Tibial artery (tissue), 4 donors: ENCODE results near the gene ARPC4.
"Not testable (repeated sequence)": the region's sequence is repeated elsewhere in the genome, so short reads cannot be mapped to it uniquely, and the experiment has no call there.

ENCODE experiments used
- DNase-seq, 2 donors: peaks; one replicate each; pipeline ENCODE4 v3.0.0-alpha.2; 2019
- H3K27ac ChIP-seq, 2 donors: fragments of 200-600 bp; sonication (generic) in 1 of 2; 1 replicate in 1 of 2; 2 replicates in 1 of 2; pipeline ENCODE4 v1.5.1; 2018 to 2019; ENCODE audit warnings: mild to moderate bottlenecking in 1 of 2
- H3K27me3 ChIP-seq, 2 donors: fragments of 200-600 bp; sonication (generic) in 1 of 2; one replicate each; pipeline versions ENCODE4 v1.5.1 to v1.6.0; 2016 to 2019
- H3K36me3 ChIP-seq, 3 donors: fragments of 200-600 bp; sonication (generic) in 2 of 3; one replicate each; pipeline ENCODE4 v1.5.1; 2016 to 2019; ENCODE audit warnings: mild to moderate bottlenecking in 2 of 3
- H3K4me1 ChIP-seq, 4 donors: fragments of 200-600 bp; sonication (generic) in 2 of 4; 1 replicate in 3 of 4; 2 replicates in 1 of 4; pipeline ENCODE4 v1.5.1; 2016 to 2019
- H3K4me3 ChIP-seq, 2 donors: fragments of 200-600 bp; sonication (generic) in 1 of 2; 1 replicate in 1 of 2; 2 replicates in 1 of 2; pipeline ENCODE4 v1.5.1; 2018 to 2019; ENCODE audit warnings: mild to moderate bottlenecking in 2 of 2
- H3K9me3 ChIP-seq, 3 donors: fragments of 200-600 bp; sonication (generic) in 1 of 3; one replicate each; pipeline ENCODE4 v1.5.1; 2016 to 2019
- intact Hi-C: fragments of 100-400 bp; cut with DNase I; formaldehyde crosslinking; loops from one replicate; pipeline ENCODE4 v1.15.0; 2023; ENCODE audit warnings: low total_unique reads
- TF ChIP-seq, protein P1 (sequence below), 2 experiments: fragments of 200-600 bp in 1 of 2; fragments of 450-650 bp in 1 of 2; IDR thresholded peaks; one replicate each; pipeline ENCODE4 v1.5.1; 2017 to 2019; ENCODE audit warnings: antibody characterized with exemption in 2 of 2, mild to moderate bottlenecking in 1 of 2, moderate library complexity in 1 of 2

Gene ARPC4

DNA sequence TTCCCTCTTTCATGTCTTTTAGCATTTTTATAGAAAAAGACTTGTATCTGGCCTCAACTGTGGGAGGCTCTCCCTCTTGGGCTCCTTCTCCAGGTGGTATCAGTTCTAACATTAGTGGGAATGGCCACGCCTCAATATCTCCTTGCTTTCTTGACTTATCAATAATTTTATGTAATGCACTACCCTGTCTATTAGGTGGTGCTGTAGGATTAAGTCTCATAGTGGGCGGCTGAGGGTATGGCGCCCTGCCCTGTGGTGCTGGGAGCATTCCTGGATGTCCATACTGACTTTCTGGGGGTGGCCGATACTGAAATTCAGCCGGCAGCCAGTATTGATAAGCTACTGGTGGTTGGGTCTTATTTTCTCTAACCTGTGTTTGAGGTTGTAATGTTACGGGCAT, 59.6 kb downstream of the ARPC4 start:
- Histone ChIP-seq H3K9me3 (no peaks in the 10 kb centered on the region), H3K4me3 (no peak overlapping the region), H3K36me3 (no peaks in the 10 kb centered on the region), H3K27me3 (no peaks in the 10 kb centered on the region), H3K4me1 (no peaks in the 10 kb centered on the region), H3K27ac (no peak overlapping the region)
- TF ChIP-seq, protein P1, sequence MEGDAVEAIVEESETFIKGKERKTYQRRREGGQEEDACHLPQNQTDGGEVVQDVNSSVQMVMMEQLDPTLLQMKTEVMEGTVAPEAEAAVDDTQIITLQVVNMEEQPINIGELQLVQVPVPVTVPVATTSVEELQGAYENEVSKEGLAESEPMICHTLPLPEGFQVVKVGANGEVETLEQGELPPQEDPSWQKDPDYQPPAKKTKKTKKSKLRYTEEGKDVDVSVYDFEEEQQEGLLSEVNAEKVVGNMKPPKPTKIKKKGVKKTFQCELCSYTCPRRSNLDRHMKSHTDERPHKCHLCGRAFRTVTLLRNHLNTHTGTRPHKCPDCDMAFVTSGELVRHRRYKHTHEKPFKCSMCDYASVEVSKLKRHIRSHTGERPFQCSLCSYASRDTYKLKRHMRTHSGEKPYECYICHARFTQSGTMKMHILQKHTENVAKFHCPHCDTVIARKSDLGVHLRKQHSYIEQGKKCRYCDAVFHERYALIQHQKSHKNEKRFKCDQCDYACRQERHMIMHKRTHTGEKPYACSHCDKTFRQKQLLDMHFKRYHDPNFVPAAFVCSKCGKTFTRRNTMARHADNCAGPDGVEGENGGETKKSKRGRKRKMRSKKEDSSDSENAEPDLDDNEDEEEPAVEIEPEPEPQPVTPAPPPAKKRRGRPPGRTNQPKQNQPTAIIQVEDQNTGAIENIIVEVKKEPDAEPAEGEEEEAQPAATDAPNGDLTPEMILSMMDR (IDR thresholded peaks at IDR 0.05) = no peak
- no peak for DNase-seq
- intact Hi-C loops = loop anchor here (5.0 kb wide), 1 partner anchor 60 kb away; no protein-coding TSS in a partner anchor

DNA sequence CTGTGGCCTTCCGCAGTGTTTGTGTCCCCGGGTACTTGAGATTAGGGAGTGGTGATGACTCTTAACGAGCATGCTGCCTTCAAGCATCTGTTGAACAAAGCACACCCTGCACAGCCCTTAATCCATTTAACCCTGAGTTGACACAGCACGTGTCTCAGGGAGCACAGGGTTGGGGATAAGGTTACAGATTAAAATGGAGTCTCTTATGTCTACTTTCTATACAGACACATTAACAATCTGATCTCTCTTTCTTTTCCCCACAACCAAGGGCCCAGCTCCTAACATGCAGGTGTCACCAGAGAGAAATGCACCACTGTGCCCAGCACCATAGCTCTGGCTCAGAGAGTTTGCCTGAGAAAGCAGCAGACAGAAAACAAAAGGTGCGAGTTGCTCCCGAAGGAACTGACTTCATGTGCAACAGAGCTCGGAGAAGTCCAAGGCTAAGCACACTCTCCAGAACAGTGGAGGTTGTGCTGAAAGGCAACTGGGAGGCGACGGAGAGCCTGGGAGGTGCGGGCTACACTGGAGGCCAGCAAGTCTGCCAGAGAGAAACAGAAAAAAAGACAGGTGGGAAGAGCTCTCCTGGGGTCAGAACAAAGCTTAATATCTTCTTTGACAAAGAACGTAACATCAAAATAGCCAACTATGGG, 61.5 kb downstream of the ARPC4 start:
- intact Hi-C loops = loop anchor here (5.0 kb wide), 1 partner anchor 58 kb away; no protein-coding TSS in a partner anchor
- H3K4me3 ChIP-seq, DNase-seq, H3K9me3 ChIP-seq, H3K36me3 ChIP-seq, H3K4me1 ChIP-seq, H3K27ac ChIP-seq, H3K27me3 ChIP-seq: not testable (repeated sequence)

DNA sequence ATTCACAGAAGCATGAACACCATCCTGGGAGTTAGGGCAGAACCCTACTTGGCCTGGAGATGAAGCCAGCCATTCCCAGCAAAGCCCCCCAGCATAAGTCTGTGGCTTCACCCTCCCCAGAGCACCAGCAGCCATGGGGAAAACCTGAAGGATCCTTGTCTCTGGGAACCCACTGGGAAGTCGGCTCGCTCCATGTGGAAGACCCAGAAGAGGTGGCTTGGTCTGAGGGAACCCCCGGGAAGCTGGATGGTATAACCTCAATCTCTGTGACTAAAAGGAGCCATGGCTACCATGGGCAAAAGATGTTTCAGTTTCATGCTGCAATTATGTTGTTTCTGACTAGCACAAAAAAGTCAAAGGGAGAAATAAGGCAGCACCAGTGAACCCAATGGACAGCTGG, 62.7 kb downstream of the ARPC4 start:
- H3K4me3 ChIP-seq = no peak overlapping the region
- no peak overlapping the region for H3K27ac ChIP-seq
- H3K4me1 ChIP-seq = no peaks in the 10 kb centered on the region
- no peak for DNase-seq
- no peaks in the 10 kb centered on the region for H3K36me3 ChIP-seq
- intact Hi-C loops = no loop called here
- H3K27me3 ChIP-seq = no peaks in the 10 kb centered on the region
- TF ChIP-seq, protein P1 (IDR thresholded peaks at IDR 0.05) = no peak
- H3K9me3 ChIP-seq = no peaks in the 10 kb centered on the region
